HL-60/S4 treated with retinoic acid at 250 ng/mL for 4 days and 3 days (cell line): Measurements from ENCODE around the gene ATP5F1B.

ENCODE experiments used
- in situ Hi-C: fragments of 300-500 bp; cut with MboI; formaldehyde crosslinking; loops from 2 replicates; pipeline ENCODE4 v1.7.0; 2022; ENCODE audit warnings: low sequenced_read_pairs

Gene ATP5F1B

GRCh38 chr12:56626701-56627100, 19.1 kb downstream of the ATP5F1B start:
- in situ Hi-C loops = no loop called here

- in situ Hi-C loops = no loop called here
These were observed 23.2 kb downstream of the ATP5F1B start for GRCh38 chr12:56622535-56622934.

GRCh38 chr12:56616925-56617324, 28.9 kb downstream of the ATP5F1B start:
- in situ Hi-C loops = no loop called here

DNA sequence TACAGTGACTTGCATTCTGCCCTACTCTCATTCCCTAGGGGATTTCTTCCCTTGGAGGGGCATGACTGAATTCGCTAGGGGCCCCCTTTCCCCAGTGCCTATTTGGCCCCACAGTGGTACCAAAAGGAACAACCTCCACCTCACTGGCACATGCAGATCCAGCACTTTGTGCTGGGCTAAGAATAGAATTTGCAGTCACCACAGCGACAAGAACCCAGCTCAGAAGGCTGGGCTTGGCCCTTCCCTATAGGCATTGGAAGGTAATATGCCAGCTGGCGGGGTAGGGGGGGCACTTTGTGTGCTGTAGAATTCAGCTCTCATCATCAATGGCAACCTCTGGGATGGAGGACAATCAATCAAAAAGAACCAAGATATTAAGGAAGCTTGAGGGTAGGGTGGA, 29.5 kb downstream of the ATP5F1B start:
- in situ Hi-C loops = no loop called here

DNA sequence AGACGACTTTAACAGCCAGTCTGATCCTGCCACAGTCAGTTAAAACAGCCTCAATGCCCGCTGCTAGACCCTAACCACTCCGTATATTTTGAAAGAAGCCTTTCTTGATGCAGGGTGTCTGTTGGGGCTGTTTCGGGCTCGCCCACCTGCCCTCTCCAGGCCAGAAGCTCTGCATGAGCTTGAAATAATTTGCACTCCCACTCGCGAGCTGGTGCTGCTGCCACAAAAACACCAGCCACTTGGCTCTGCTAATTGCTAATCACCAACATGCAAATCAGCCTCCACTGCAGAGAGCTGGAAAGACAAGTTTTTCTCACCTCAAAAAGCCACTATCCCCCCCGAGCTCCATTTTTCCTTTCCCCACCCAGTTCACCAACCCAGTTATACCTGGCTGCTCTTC, 31.2 kb downstream of the ATP5F1B start:
- in situ Hi-C loops = no loop called here

DNA sequence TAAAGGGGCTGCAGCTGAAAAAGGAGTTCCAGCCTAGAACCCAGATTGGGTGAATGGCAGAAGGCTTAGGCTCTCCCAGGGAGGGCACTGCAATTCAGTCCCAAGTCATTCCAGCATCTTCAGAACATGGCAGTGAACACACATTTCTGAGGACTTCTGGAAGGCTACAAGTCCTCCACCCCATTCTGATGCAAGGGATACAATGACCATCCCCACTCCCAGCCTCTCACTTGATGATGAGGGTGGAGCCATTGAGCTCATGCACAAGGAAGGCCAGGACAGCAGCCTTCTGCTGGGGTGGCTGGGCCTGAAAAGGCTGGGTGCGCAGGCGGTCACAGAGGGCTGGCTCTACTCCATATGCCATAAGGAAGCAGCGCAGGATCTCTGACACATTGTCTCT, 41.4 kb downstream of the ATP5F1B start:
- in situ Hi-C loops = no loop called here

DNA sequence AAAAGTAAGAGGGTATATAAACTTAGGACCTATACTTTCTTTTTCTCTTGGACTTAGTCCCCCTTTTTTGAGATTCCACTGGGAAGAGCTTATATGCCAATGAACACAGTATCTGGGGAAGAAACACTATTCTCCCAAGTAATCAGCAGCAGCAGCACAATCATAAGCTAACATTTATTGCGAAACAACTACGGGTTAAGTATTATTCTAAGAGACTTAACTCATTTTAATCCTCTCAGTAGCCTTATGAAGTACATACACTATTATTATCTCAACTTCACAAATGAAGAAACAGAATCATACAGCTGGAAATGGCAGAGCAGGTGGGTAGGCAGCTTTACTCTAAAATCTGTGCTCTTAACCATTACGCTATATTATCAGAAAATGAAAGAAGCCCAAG, 43.5 kb downstream of the ATP5F1B start:
- in situ Hi-C loops = no loop called here

DNA sequence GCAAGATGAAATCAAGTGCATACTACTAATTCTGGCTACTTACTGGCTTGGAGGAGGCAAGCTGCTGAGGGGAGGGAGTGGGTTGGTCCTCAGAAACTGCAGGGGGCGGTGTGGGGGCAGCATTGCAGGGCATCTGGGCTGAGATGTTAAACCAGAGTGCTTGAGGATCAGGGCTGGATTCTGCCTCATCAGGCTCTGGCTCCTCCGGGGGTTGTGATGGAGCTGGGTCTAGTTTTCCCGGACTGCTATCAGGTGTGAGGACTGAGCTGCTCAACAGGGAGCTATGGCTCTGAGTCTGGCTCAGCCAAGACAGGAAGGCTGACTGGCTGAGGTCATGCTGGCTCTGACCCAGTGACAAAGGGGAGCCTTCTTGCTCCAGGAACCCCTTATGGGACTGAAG, 44.3 kb downstream of the ATP5F1B start:
- in situ Hi-C loops = no loop called here

DNA sequence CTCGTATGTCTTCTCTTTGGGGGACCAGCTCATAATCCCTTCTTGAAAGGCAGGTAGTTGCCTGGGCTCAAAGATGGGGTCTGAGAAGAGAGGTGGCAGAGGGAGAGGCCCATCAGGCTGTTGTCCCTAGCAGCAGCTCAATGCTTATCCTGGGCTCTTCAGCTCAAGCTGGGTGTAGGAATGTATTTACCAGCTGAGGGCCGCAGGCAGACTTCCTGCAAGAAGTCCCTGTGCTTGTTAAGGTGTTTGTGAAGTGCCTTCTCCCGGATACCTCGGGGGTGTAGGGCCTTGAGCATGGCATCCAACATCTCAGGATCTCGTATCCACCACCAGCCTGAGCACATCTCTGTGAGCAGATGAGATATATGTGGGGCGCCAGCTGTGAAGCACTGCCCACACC, 45.0 kb downstream of the ATP5F1B start:
- in situ Hi-C loops = no loop called here

DNA sequence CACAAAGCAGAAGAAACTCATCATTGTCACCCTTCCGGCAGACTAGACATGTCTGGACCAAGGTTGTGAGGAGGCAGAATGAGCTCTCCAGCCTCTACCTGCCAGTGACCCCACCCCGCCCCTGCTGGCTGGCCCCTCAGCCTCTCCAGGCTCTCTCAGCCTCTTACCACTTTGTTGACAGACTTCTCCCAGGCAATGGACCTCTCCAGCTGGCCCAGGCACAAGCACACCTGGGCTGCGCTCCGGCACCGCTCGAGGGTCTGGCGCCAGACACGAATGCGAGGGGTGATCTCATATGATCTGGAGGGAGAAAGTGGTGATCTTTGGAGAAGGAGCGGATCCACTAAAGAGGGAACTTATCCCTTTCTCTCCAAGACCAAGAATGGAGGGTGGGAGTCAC, 46.0 kb downstream of the ATP5F1B start:
- in situ Hi-C loops = no loop called here

GRCh38 chr12:56599041-56599440, 46.7 kb downstream of the ATP5F1B start:
- in situ Hi-C loops = no loop called here

GRCh38 chr12:56596815-56597214, 49.0 kb downstream of the ATP5F1B start:
- in situ Hi-C loops = no loop called here

GRCh38 chr12:56593909-56594621, 51.7 kb downstream of the ATP5F1B start:
- in situ Hi-C loops = no loop called here

GRCh38 chr12:56591961-56592360, 53.8 kb downstream of the ATP5F1B start:
- in situ Hi-C loops = no loop called here

- in situ Hi-C loops = no loop called here
These were observed 54.7 kb downstream of the ATP5F1B start for GRCh38 chr12:56591126-56591525.

- in situ Hi-C loops = no loop called here
These were observed 55.5 kb downstream of the ATP5F1B start for GRCh38 chr12:56590237-56590830.

DNA sequence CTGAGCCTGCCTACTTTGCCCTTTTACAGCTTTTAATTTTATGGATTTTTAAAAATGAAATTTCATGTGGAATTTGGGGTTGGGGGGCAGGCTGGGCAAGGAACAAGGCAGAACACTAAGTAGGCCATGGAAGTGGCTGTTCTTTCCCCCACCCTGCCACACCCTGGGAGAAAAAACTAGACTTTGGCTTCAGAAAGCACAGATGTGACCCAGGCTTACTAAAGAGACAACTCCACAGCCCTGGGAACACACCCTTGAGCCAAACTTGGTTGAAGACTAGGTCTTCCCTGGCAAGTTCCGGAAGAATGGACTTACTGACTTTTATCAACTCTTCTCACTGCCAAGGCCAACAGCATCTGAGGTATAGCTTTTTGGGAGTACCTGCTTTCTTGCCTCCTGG, 56.0 kb downstream of the ATP5F1B start:
- in situ Hi-C loops = no loop called here
